Midbrain (tissue), 1 donor: Measurements from ENCODE around the gene SIGLEC15.
"Not testable (repeated sequence)": the region's sequence is repeated elsewhere in the genome, so short reads cannot be mapped to it uniquely, and the experiment has no call there.

Experiments used
- DNase-seq: peaks from one replicate; lab custom pipeline; 2025; lab: John Stamatoyannopoulos, UW

Gene SIGLEC15

GRCh38 chr18:45820106-45820745 is 5.2 kb upstream of the SIGLEC15 start:
- DNase-seq = no peak

GRCh38 chr18:45821026-45821425 is 4.4 kb upstream of the SIGLEC15 start:
- no peak for DNase-seq

DNA sequence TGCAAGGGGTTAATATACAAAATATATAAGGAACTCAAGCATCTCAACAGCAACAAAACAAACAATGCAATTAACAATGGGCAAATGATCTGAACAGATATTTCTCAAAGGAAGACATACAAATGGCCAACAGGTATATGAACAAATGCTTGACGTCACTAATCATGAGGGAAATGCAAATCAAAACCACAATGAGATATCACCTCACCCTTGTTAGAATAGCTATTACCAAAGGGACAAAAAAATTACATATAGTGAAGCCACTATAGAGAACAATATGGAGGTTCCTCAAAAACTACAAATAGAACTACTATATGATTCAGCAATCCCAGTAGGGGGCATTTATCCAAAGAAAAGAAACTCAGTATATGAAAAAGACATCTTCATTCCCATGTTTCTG is 3.8 kb upstream of the SIGLEC15 start:
- DNase-seq = no peak

- no peak for DNase-seq
Measured at GRCh38 chr18:45826084-45826483, 609 bp downstream of the SIGLEC15 start.

DNA sequence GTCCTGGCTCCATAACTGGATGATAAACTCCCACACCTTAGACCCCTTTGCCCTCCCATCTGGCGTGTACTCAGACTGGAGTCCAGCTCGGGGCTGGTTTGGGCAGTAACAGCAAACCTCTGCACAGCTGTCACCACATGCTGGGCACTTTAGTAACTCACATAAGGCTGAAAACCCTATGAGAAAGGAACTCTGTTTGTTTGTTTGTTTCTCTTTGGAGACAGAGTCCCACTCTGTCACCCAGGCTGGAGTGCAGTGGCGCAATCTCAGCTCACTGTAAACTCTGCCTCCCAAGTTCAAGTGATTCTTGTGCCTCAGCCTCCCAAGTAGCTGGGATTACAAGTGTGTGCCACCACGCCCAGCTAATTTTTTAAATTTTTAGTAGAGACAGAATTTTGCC is 1.2 kb downstream of the SIGLEC15 start:
- DNase-seq = not testable (repeated sequence)

DNA sequence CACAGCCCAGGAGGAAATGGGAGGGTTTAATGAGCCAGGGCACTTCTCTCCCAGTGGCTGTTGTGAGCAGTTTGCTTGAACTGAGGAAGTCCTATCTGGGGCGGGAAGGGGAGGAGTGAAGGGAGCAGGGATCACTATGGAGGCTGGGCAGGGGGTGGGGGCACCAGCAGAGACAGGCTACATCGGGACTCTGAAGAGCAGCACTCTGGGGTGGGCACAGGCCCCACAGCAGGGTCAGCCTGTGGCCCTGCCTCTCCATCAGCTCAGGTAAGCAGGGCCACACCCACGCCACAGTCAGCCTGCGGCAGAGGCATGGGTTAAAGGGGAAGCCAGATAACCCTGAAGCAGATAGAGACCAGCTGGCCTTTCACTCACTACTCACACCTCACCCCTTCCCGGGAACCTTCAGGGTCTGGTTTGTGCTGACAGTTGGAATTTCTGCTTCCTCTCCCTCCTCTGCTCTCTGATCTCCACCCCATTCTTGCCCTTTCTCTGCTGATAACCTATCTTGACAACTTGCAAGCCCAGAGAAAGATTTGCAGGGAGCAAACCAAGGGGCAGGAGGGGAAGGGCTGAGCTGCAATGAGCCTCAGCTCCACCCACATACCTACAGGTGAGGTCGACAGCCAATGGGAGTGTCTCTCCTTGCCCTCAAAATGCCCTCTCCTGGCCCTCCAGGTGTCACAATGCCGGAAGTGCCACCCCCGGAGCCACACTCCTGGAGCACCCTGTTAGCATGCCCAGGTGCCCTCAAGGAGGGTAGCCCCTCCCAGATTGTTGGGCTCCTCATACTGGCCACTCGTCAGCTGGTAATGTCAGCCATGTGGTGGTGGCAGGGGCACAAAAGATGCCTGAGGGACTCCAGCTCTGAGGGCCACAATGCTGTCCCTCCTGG is 3.7 kb downstream of the SIGLEC15 start:
- no peak for DNase-seq

- DNase-seq = no peak
Measured at GRCh38 chr18:45829855-45830254, 4.4 kb downstream of the SIGLEC15 start.

GRCh38 chr18:45830917-45831316 is 5.4 kb downstream of the SIGLEC15 start:
- DNase-seq = no peak

DNA sequence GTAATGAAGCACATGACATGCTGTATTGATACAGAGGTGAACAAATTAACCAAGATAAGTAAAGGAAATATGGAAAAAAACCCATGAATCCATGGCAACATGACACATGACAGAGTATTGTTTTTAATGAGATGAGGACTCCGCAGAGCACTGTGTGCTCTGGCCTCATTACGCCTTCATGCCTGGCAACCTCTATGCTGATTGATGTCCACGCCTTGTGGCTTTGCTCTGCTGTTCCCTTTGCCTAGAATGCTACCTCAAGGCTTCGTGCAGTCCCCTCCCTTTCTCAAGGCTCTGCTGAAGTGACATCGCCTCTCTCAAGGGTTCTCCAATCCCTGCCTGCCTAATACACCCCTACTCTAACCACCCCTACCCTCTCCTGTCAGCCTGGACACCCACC is 8.4 kb downstream of the SIGLEC15 start:
- DNase-seq = no peak

GRCh38 chr18:45834306-45834705 is 8.8 kb downstream of the SIGLEC15 start:
- DNase-seq = no peak

- no peak for DNase-seq
Measured at GRCh38 chr18:45835057-45835636, 9.7 kb downstream of the SIGLEC15 start.

DNA sequence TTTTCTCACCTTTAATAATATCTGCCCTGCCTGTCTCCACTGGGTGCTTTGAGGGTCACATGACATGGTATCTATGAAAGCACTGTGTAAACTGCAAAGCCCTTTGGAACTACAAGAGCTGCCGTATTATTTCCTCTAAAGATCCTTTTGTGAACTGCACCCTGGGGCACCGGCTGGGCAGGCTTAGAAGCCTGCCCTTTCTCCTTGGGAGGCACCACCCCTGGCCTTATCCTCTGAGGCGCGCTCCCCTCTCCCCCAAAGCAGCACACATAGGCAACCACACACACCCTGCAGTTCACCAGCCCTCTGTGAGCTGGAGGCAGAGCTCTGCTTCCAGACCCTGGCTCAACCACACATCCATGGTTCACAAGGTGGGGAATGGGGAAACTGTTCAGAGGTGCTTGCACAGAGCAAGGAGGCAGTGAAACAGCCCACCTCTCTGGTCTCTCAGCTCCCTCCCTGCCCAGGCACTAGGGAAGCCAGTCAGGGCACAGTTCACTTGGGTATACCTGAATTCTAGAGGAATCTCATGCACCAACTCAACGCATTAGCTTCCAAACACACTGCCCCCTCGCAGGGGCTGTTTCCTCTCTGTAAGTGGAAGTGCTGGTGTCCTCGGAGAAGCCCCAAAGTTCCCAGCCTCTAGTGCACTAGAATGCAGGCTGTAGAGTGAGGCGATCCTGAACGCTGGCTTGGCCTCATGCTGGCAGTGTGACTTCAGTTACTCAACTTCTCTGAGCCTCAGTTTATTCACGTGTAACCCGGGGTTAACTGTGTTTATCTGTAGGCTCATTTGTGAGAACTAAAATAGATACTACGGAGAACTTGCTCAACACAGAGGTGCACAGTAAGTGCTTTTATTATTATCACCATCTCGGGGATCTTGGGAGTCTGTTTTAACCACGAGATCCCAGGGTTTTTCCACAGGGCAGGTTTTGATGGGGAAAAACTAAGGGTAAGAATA is 11.0 kb downstream of the SIGLEC15 start:
- DNase-seq = no peak

GRCh38 chr18:45837283-45838070 is 12.0 kb downstream of the SIGLEC15 start:
- DNase-seq = no peak

- no peak for DNase-seq
Measured at GRCh38 chr18:45838302-45839070, 13.0 kb downstream of the SIGLEC15 start.

- DNase-seq = no peak
Measured at GRCh38 chr18:45839414-45840395, 14.2 kb downstream of the SIGLEC15 start.

GRCh38 chr18:45841060-45841764 is 15.7 kb downstream of the SIGLEC15 start:
- DNase-seq = no peak

GRCh38 chr18:45841765-45842442 is 16.4 kb downstream of the SIGLEC15 start:
- DNase-seq = no peak

- no peak for DNase-seq
Measured at GRCh38 chr18:45843019-45843418, 17.5 kb downstream of the SIGLEC15 start.
